Suprapubic skin (tissue), 4 donors: ENCODE data around the gene UCP3. TPM values are rescaled to one million over a fixed set of nuclear protein-coding genes. Genes with fewer than 3 reads are reported as not detected.

ENCODE experiments used
- DNase-seq, 2 donors: peaks; one replicate each; pipeline ENCODE4 v3.0.0-alpha.2; 2019; ENCODE audit warnings: low spot score in 2 of 2
- H3K27ac ChIP-seq: fragments of 200-600 bp; sonication (generic); one replicate; pipeline ENCODE4 v1.5.1; 2019
- H3K27me3 ChIP-seq: fragments of 200-600 bp; sonication (generic); one replicate; pipeline ENCODE4 v1.5.1; 2019
- H3K36me3 ChIP-seq: fragments of 200-600 bp; sonication (generic); one replicate; pipeline ENCODE4 v1.5.1; 2019
- H3K4me1 ChIP-seq: fragments of 200-600 bp; sonication (generic); one replicate; pipeline ENCODE4 v1.5.1; 2019
- H3K4me3 ChIP-seq: fragments of 200-600 bp; sonication (generic); one replicate; pipeline ENCODE4 v1.5.1; 2019; ENCODE audit warnings: mild to moderate bottlenecking
- H3K9me3 ChIP-seq: fragments of 200-600 bp; sonication (generic); one replicate; pipeline ENCODE4 v1.5.1; 2019
- CTCF ChIP-seq, 2 donors: fragments of 200-600 bp in 1 of 2; fragments of 450-650 bp in 1 of 2; sonication (generic) in 1 of 2; IDR thresholded peaks; one replicate each; pipeline ENCODE4 v1.5.1; 2016 to 2019; ENCODE audit warnings: antibody characterized with exemption in 2 of 2, mild to moderate bottlenecking in 1 of 2, moderate library complexity in 1 of 2
- EP300 ChIP-seq: sonication (generic); formaldehyde crosslinking; IDR thresholded peaks from one replicate; pipeline ENCODE4 v1.6.1; 2017; ENCODE audit warnings: antibody characterized with exemption
- POLR2A ChIP-seq, 2 donors: fragments of 450-650 bp; IDR thresholded peaks; one replicate each; pipeline ENCODE4 v1.6.1; 2017; ENCODE audit warnings: antibody characterized with exemption in 2 of 2, mild to moderate bottlenecking in 2 of 2, moderate library complexity in 2 of 2
- POLR2AphosphoS5 ChIP-seq, 3 donors: sonication (generic); formaldehyde crosslinking; IDR thresholded peaks; one replicate each; pipeline ENCODE4 v1.6.1; 2017; ENCODE audit warnings: antibody characterized with exemption in 3 of 3
- WGBS: methylation state at CpG from one replicate; pipeline ENCODE4 v1.1.5; 2018; 5-methylcytosine and 5-hydroxymethylcytosine counted together
- total RNA-seq, 4 donors: library from RNA; depleted of rRNA; stranded (reverse); fragments of >200 nt; gene quantifications; one replicate each; pipeline ENCODE4 v1.1.0, GENCODE V29; 2016

Gene UCP3
- total RNA-seq, 4 donors from 2014 or later, result 2.3 to 6.6 (median 3.9) TPM

GRCh38 chr11:74009230-74009547 is 304 bp upstream of the UCP3 start:
- TF ChIP-seq CTCF (IDR thresholded peaks at IDR 0.05) (no peak), POLR2A (IDR thresholded peaks at IDR 0.05) (no peak), POLR2AphosphoS5 (IDR thresholded peaks at IDR 0.05) (no peak), EP300 (no peak)
- Histone ChIP-seq H3K36me3 (peaks cover 14% of the 10 kb centered on the region), H3K27ac (no peak overlapping the region), H3K27me3 (no peaks in the 10 kb centered on the region), H3K4me1 (peaks cover 21% of the 10 kb centered on the region), H3K4me3 (no peak overlapping the region), H3K9me3 (no peaks in the 10 kb centered on the region)
- DNase-seq, result no peak
- WGBS, result 85% methylated on average over 3 of the region's 3 CpGs

- H3K9me3 ChIP-seq, result no peaks in the 10 kb centered on the region
- DNase-seq, result no peak
Measured at GRCh38 chr11:74007691-74008372, 1.1 kb downstream of the UCP3 start.

GRCh38 chr11:74006743-74007304 is 2.1 kb downstream of the UCP3 start:
- DNase-seq, result no peak
- TF ChIP-seq POLR2AphosphoS5 (IDR thresholded peaks at IDR 0.05) (no peak), CTCF (IDR thresholded peaks at IDR 0.05) (no peak)
- no peaks in the 10 kb centered on the region for H3K9me3 ChIP-seq
- WGBS, result 79% methylated on average over 7 of the region's 7 CpGs
- H3K27me3 ChIP-seq, result no peaks in the 10 kb centered on the region
- H3K27ac ChIP-seq, result no peak overlapping the region
- H3K4me1 ChIP-seq, result peaks cover 18% of the 10 kb centered on the region
- no peak overlapping the region for H3K4me3 ChIP-seq
- H3K36me3 ChIP-seq, result peaks cover 22% of the 10 kb centered on the region

More at GRCh38 chr11:74007691-74008372, 1.1 kb downstream of the UCP3 start:
- 90% methylated on average over 6 of the region's 6 CpGs for WGBS
- peaks cover 21% of the 10 kb centered on the region for H3K36me3 ChIP-seq
- H3K4me3 ChIP-seq, result no peak overlapping the region
- no peak overlapping the region for H3K27ac ChIP-seq
- TF ChIP-seq POLR2A (IDR thresholded peaks at IDR 0.05), result no peak
- TF ChIP-seq CTCF (IDR thresholded peaks at IDR 0.05), result no peak
- TF ChIP-seq EP300, result no peak
- H3K27me3 ChIP-seq, result no peaks in the 10 kb centered on the region
- H3K4me1 ChIP-seq, result peaks cover 21% of the 10 kb centered on the region

GRCh38 chr11:74005721-74006517 is 3.0 kb downstream of the UCP3 start:
- H3K4me3 ChIP-seq, result no peak overlapping the region
- peaks cover 10% of the 10 kb centered on the region for H3K4me1 ChIP-seq
- DNase-seq, result peak in 1 of 2 donors; percentile 71
- no peak for TF ChIP-seq CTCF (IDR thresholded peaks at IDR 0.05)
- H3K36me3 ChIP-seq, result peaks cover 23% of the 10 kb centered on the region
- H3K27me3 ChIP-seq, result no peaks in the 10 kb centered on the region
- no peak overlapping the region for H3K27ac ChIP-seq
- WGBS, result 96% methylated on average over 20 of the region's 29 CpGs
- H3K9me3 ChIP-seq, result no peaks in the 10 kb centered on the region
